Kidney capillary endothelial cell (primary cell): Measurements from ENCODE around the gene FLYWCH1.
A peak's percentile ranks its signal among the peaks of the same experiment; 100 is the strongest.

Source experiments
- DNase-seq: peaks from one replicate; pipeline ENCODE4 v3.0.0-alpha.2; 2018; ENCODE audit warnings: low spot score

FLYWCH1 gene

DNA sequence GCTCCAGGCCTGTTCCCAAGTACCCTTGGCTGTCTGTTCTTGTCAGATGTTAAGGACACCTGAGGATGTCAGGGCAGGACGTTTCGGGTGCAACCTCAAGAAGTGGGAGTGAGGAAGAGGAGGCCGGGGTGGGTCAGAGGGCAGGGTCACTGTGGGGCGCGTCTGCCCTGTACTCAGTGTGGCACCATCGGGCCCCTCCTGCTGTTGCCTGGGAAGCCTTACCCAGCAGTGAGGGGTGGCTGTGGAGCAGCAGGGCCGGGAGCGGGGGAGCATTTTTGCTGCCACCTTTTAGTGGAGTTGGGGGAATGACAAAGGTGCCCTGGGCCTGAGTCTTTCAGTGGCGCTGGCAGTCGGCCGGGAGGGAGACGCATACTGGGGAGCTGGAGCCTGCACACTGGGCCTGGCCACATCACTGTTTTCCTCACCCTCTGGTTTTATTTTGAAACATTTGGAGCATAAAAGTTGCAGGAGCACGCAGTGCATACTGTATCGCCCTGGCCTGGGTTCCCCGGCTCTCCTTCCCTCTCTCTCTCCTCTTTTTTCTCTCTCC lies 11.1 kb upstream of the FLYWCH1 start:
- DNase-seq, result no peak

DNA sequence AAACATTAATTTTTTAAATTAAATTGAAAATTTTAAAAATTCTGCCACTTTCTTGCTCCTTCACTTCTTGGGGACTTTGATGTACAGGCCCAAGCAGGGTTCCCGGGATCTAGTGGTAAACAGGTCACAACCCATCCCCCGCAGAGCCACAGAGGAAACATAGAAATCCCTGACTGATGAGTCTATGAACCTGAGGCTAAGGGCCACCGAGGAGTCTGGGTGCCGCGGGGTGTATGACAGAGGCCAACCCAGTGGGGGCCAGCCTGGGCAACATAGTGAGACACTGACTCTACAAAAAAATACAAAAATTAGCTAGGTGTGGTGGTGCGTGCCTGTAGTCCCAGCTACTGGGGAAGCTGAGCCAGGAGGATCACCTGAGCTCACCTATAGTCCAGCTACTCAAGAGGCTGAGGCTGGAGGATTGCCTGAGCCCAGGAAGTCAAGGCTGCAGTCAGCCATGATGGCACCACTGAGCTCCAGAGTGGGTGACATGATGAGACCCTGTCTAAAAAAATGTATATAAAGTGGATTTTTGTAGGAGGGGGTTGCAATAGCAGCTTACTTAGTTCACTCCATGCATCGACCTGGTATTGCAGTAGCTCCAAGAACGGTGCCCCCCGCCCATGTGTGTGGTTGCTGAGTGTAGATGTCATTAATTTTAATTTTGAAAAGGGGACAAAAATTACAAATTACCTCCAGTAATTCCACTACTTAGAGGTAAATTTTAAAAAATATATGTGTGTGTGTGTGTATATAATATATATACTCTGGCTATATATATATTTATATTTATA lies 9.2 kb upstream of the FLYWCH1 start:
- no peak for DNase-seq

DNA sequence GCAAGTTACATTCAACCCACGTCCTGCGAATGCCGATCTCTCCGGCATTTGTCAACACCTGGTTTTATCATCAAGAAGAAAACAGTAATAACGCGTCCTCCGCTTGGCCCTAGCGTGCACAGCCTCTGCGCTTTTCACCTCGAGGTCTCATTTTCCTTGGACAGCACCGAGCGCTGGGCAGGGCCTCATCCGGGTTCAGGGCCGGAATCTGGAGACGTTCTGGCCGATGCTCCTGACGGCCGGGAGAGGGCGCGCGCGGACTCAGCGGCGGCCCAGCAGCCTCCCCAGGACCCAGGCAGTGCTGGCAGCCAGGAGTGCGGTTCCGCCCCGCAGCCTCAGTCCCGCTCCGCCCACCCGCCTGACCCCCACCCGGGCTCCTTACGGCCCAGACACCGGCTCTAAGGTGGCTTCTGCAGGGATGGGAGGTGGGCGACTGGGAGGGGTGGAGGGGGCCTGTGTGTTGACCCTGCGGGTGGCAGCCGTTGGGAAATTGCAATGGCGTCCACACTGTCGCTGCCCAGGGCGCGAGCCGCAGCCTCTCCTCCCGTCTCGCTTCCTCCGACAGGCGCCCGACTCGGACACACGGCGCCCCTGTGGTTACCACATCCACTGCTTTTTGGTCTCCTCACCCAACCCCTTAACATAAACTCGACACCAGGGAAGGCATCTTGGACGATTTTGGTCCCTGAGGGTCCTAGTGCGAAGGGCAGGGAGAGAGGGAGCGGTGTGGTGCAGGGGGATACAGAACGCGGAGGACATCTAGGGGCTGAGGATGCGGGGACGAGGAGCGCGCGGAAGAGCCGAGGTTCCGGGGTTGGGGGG lies 7.4 kb upstream of the FLYWCH1 start:
- peak; percentile 88 for DNase-seq

DNA sequence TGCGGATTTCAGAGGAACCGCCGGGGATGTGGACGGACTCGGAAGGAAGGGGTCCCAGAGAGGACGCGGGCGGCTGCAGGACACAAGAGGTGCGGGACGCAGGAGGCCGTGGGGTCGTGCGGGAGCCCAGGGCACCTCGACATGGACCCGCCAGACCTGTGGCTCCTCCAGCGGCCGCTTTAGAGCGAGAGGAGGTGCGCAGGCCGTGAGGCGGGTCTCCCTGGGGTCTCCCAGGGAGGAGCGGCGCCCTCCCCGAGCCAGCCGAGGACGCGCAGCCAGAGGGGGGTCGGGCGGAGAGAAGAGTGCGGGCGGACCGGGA lies 6.8 kb upstream of the FLYWCH1 start:
- no peak for DNase-seq

DNA sequence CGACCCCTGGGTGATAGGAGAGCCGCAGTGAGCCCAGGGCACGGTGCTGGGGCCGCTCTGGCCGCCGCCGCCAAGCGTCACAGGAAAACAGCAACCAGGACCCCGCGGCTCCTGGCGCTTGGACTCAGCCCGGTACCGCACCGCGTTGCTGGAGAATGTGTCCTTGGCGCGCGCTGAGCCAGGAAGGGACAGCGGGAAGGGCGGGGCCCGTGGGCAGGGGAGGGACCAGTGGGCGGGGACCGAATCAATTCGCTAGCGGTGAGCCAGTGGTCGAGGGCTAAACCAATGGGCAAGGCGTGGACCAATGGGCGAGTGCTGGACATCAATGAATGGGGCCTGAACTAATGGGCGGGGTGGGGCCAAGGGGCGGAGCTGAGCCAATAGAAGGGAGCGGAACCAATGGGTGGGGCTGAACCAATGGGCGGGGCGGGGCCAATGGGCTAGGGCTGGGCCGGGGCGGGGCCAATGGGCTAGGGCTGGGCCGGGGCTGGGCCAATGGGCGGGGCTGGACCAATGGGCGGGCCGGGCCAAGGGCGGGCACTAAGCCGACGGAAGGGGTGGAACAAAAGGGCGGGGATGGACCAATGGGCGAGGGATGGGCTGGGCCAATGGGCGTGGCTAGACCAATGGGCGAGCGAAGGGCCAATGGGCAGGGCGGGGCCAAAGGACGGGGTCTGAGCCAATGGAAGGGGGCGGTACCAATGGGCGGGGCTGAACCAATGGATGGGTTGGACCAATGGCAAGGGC lies 6.3 kb upstream of the FLYWCH1 start:
- DNase-seq, result peak; percentile 99

DNA sequence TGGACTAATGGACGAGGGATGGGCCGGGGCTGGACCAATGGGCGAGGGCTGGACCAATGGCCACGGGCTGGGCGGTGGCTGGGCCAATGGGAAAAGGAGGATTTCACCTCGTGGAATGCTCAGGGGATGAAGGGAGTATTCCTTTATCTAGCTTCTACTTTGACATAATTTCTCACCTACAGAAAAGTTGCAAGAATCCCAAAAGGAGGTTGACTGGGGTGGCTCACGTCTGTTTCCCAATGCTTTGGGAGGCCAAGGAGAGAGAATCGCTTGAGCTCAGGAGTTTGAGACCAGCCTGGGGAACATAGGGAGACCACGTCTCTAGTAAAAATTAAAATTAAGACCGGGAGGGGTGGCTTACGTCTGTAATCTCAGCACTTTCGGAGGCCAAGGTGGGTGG lies 5.7 kb upstream of the FLYWCH1 start:
- no peak for DNase-seq

DNA sequence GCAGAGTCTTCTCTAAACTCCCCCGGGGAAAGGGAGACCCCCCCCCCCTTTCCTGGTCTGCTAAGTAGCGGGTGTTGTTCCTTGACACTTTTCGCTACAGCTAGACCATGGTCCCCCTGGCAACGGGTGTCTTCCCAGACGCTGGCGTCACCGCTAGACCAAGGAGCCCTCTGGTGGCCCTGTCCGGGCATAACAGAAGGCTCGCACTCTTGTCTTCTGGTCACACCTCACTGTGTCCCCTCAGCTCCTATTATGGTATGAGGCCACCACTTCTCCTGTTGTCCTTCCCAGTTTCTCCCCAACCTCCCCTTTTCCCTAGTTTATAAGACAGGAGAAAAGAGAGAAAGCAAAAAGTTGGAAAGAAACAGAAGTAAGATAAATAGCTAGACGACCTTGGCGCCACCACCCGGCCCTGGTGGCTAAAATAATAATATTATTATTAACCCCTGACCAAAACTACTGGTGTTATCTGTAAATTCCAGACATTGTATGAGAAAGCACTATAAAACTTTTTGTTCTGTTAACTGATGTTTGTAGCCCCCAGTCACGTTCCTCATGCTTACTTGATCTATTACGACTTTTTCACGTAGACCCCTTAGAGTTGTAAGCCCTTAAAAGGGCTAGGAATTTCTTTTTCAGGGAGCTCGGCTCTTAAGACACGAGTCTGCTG lies 4.5 kb upstream of the FLYWCH1 start:
- peak; percentile 23 for DNase-seq

DNA sequence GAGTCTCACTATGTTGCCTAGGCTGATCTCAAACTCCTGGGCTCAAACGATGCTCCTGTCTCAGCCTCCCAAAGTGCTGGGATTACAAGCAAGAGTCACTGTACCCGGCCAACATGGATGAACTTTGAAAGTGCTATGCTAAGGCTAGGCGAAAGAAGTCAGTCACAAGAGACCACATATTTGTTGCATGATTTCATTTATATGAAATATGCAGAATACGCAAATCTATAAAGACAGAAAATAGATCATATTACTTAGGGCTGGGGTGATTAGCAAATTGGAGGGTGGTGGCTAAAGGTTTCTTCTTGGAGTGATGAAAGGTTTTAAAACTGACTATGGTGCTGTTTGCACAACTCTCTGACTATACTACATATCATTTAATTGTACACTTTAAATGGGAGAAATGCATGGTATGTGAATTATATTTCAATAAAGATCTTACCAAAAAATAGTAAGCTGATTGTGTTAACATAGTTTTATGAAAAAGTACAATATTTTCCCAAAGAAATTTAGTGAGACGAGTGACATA lies 1.2 kb upstream of the FLYWCH1 start:
- DNase-seq, result no peak

DNA sequence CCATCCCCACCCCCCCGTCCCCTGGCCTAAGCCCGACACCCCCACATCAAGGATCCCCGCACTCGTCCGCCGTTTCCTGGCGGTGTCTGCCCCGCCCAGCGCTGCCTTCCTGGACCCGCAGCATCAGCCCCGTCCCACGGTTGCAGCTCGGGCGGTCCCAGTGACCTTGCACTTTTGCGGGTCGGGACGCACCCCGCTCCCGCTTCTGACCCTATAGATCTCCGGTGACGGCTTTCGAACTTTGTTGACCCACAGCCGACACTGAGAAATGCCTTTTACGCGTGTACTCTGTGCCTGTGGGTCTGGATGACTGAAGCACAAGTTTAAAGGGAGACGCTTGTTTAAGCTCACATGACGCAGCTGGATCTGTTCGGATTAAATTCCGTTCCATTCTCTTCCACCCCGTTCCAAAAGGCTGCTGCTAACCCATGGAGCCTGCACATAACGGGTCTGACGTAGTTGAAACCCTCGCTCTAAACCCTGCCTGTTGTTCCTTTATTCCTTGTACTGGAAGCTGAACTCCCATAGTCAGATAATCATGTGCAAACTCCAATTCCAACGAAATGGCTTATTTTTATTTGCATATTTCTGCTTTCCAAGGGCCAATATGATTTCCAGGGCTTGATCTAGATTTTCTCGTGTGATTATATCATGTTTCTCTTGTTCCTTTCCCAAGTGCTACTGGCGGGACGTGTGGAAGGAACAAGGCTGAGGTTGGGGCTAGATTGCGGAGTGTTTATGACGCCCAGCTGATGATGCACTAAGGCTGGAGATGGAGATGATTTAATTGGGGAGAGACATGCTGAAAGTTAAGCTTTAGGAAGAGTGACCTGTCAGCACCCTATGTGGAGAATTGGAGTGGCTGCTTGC lies 834 bp downstream of the FLYWCH1 start:
- no peak for DNase-seq

DNA sequence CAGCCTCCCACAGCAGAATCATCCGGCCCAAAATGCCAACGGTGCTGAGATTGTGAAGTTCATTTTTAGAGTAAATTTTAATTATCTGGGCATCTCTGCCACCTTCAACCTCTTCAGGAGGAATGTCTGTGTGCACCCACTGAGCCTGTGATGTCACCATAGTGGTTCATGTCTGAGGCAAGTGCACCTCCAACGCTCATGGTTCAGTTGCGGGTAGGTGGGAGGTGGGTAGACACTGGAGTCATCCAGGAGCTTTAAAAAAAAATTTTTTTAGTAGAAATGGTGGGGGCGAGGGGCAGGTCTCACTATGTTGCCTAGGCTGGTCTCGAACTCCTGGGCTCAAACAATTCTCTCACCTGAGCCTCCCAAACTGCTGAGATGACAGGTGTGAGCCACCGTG lies 1.9 kb downstream of the FLYWCH1 start:
- DNase-seq, result no peak

DNA sequence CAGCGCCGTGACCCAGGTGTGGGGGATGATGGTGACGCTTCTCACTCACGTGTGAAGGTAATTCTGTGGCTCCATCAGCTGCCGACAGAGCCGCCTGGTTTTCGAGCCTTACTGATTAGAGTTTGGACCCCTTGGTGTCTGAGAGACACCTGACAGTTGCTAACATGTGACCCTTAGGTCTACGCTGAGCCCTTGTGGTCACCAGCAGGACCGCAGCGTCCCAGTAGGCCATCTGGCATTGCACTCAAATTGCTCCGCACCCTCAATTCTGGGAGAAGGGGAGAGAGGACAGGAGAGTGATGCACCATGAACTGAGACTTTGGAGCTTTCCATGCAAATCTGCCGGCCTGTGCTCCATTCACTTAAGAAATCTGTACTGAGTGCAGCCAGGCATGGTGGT lies 2.5 kb downstream of the FLYWCH1 start:
- no peak for DNase-seq

DNA sequence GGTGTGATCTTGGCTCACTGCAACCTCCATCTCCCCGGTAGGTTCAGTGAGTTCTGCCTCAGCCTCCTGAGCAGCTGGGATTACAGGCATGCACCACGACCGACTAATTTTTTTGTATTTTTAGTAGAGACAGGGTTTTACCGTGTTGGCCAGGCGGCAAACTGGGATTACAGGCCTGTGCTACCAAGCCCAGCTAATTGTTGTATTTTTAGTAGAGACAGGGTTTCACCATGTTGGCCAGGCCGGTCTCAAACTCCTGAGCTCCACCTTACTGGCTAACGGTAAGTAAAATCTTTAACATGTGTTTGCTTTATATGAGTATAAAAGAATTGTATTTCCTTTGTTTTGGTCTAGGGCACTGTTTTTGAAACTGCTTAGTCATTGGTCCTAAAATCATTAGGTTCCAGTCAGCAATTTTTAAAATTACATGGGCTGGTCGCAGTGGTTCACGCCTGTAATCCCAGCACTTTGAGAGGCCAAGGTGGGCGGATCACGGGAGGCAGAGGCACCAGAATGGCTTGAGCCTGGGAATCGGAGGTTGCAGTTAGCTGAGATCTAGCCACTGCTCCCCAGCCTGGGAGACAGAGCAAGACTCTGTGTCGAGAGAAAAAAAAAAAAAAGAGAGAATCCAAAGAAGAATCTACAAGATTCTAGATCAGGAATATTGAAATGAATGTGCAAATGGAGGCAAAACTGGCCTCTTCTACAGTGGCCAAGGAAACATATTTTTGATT lies 3.6 kb downstream of the FLYWCH1 start:
- no peak for DNase-seq

DNA sequence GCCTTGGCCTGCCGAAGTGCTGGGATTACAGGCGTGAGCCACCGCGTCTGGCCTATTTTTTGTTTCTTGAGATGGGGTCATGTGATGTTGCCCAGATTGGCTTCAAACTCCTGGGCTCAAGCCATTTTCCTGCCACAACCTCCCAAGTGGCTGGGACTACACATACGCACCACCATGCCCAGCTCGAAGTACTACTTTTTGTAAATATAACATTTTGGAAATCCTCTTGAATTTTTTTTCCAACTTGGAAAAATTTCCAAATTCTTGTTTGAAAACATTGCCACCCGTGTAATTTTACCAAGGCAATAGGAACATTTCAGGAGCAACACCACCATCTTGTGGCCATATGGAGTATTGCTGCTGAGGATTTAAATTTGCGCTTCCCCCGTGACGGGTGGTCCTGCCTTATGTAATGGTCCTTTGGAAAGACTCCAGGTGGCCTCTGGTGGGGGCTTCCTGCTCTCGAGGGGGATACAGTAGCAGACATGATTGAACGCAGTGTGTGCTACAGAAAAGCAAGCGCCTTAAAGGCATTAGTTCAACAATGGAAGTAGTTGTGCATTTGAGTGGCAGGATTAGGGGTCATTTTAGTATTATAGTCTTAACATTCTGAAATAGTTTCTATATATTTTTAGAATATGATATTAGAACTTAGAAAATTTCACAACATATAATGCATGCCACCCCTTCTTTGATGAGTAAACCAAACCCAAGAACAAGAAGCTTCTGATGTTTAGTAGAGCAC lies 8.0 kb downstream of the FLYWCH1 start:
- DNase-seq, result peak; percentile 60

DNA sequence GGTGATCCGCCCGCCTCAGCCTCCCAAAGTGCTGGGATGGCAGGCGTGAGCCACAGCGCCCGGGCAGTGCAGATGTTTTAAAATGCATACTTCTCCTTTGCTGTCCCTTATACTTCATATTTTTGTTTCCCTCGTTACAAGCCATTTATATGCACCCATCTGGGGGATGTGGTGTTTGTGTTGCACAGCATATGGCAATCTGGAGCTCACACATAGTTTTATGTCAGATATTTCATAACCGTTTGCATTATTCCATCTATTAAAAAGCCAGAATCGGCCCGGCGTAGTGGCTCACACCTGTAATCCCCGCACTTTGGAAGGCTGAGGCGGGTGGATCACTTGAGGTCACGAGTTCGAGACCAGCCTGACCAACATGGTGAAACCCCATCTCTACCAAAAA lies 11.8 kb downstream of the FLYWCH1 start:
- DNase-seq, result no peak

DNA sequence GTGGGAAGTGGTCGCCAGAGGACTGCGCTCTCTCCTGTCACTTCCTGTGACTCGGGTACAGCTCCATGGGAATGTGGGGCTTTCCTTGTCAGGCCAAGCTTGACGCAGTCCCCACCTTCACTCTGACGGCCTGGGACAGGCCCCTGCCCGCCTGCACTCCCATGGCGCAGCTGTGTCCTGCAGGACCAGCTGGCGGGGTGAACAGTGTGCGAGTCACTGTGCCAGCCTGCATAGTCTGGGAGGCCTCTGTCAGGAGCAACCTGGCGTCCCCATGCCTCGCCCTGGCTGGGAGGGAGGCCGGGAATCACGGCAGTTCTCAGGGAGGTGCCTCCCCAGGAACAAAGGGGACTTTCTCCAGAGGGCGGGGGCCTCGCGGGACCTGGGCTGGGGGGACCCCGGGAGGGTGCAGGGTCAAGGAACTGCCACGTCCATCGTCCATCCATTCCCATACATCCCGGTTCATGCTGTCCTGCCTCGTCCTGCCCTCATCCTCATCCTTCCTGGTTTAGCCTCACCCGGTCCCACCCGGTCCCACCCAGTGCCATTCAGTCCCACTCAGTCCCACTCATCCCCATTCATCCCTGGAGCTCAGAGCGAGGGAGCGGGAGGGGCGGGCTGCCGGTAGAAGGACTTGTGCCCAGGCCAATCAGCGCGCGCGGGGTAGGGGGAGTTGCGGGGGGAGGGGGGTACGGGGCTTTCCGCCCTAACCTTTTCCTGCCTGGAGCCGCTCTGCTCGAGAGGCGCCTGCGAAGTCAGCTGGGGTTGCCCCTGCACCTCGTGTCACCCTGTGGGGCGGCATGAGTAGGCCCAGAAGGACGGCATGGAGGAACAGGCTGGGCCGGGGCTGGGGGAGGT lies 13.4 kb downstream of the FLYWCH1 start:
- no peak for DNase-seq

DNA sequence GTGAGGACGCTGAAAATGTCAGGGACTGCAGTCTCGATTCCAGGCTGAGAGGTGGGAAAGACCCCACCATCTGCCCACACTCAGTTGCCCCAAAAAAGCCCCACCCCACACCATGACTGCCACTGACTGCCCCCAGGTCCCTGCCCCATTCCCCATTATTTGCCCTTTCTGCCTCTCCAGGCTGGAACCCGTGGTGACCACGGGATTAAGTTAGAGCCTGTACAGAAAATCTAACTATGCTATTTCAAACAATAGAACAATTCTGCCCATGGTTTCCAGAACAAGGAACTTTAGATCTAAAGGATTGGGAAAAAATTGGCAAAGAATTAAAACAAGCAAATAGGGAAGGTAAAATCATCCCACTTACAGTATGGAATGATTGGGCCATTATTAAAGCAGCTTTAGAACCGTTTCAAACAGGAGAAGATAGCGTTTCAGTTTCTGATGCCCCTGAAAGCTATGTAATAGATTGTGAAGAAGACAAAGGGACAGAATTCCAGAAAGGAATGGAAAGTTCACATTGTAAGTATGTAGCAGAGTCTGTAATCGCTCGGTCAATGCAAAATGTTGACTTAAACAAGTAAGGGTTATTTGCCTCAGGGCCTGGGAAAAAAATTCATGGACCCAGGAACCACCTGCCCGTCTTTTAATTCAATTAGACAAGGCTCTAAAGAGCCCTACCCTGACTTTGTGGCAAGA lies 14.4 kb downstream of the FLYWCH1 start:
- DNase-seq, result no peak

DNA sequence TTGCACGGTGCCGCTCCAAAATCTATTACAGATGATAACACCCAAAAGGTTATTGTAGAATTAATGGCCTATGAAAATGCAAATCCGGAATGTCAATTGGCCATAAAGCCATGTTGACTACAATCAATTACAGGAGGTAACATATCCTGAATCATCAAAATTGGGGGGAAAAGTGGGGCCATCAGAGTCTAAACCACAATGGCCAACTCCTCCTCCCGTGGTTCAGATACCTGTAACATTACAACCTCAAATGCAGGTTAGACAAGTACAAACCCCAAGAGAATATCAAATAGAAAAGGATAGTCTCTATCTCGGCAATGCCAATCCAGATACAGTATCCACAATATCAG lies 14.9 kb downstream of the FLYWCH1 start:
- DNase-seq, result no peak
